IMR-90 (cell line): ENCODE results near the gene NEIL3.

Experiments
- BHLHE40 ChIP-seq: fragments of 150-350 bp; IDR thresholded peaks from 2 replicates; pipeline ENCODE4 v1.6.1; 2016; ENCODE audit warnings: mild to moderate bottlenecking, low read depth, low read length
- CHD1 ChIP-seq: IDR thresholded peaks from 2 replicates; pipeline ENCODE4 v1.6.1; 2012; ENCODE audit warnings: low read depth, low read length, improper control_type of control experiment
- FOS ChIP-seq: fragments of 150-350 bp; IDR thresholded peaks from 2 replicates; pipeline ENCODE4 v1.6.1; 2016; ENCODE audit warnings: low read depth, low read length
- NFE2L2 ChIP-seq: fragments of 150-350 bp; IDR thresholded peaks from 2 replicates; pipeline ENCODE4 v1.6.1; 2016; ENCODE audit warnings: low read depth, mild to moderate bottlenecking, low read length
- POLR2A ChIP-seq: IDR thresholded peaks from 2 replicates; pipeline ENCODE4 v1.6.1; 2012; ENCODE audit warnings: mild to moderate bottlenecking, low read depth, low read length
- RFX5 ChIP-seq: IDR thresholded peaks from 2 replicates; pipeline ENCODE4 v1.8.0; 2012; ENCODE audit warnings: low read depth, mild to moderate bottlenecking, low read length, moderate library complexity
- SMC3 ChIP-seq: fragments of 150-350 bp; IDR thresholded peaks from 2 replicates; pipeline ENCODE4 v1.6.1; 2016; ENCODE audit warnings: low read depth, mild to moderate bottlenecking, antibody characterized with exemption, low read length, moderate library complexity
- TF ChIP-seq, protein P1 (sequence below): conservative IDR thresholded peaks from 2 replicates; pipeline ENCODE4 v1.5.1; 2012; ENCODE audit warnings: mild to moderate bottlenecking, low read depth, low read length, improper control_type of control experiment
- TF ChIP-seq, protein P2 (sequence below): fragments of 150-350 bp; IDR thresholded peaks from 2 replicates; pipeline ENCODE4 v1.6.1; 2017; ENCODE audit warnings: mild to moderate bottlenecking, antibody characterized with exemption, low read length, low read depth

DNA sequence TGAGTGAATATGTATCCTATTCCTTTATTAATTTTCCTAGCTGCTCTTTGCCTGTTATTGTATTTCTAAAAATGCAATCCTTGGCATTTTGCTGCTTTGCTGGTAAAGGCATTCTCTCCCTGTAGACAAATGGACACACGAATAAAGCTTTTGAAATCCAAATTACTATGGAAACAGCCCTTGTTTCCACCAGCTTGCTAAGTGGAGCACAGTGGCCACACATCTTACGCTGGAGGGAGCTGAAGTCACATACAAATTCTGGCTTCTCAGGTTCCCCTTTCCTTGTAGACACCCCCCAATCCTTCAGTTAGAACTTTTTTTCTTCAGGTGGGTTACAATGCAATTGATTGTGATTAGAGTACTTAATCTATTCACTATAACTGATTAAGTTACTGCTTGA, 66.3 kb downstream of the NEIL3 start:
- TF ChIP-seq, protein P1, sequence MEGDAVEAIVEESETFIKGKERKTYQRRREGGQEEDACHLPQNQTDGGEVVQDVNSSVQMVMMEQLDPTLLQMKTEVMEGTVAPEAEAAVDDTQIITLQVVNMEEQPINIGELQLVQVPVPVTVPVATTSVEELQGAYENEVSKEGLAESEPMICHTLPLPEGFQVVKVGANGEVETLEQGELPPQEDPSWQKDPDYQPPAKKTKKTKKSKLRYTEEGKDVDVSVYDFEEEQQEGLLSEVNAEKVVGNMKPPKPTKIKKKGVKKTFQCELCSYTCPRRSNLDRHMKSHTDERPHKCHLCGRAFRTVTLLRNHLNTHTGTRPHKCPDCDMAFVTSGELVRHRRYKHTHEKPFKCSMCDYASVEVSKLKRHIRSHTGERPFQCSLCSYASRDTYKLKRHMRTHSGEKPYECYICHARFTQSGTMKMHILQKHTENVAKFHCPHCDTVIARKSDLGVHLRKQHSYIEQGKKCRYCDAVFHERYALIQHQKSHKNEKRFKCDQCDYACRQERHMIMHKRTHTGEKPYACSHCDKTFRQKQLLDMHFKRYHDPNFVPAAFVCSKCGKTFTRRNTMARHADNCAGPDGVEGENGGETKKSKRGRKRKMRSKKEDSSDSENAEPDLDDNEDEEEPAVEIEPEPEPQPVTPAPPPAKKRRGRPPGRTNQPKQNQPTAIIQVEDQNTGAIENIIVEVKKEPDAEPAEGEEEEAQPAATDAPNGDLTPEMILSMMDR = no peak
- TF ChIP-seq NFE2L2 (no peak), SMC3 (no peak), BHLHE40 (no peak), POLR2A (no peak), RFX5 (no peak), CHD1 (no peak), FOS (no peak)
- TF ChIP-seq, protein P2, sequence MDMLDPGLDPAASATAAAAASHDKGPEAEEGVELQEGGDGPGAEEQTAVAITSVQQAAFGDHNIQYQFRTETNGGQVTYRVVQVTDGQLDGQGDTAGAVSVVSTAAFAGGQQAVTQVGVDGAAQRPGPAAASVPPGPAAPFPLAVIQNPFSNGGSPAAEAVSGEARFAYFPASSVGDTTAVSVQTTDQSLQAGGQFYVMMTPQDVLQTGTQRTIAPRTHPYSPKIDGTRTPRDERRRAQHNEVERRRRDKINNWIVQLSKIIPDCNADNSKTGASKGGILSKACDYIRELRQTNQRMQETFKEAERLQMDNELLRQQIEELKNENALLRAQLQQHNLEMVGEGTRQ = no peak
